Loucy (cell line): Measurements from ENCODE around the gene KANSL1.
"Not testable (repeated sequence)": the region's sequence is repeated elsewhere in the genome, so short reads cannot be mapped to it uniquely, and the experiment has no call there.

Source experiments
- CTCF ChIP-seq: fragments of 200-600 bp; sonication (generic); conservative IDR thresholded peaks from 2 replicates; pipeline ENCODE4 v1.5.1; 2014; ENCODE audit warnings: mild to moderate bottlenecking, antibody characterized with exemption, low read length
- EZH2phosphoT487 ChIP-seq: fragments of 200-600 bp; IDR thresholded peaks from 2 replicates; pipeline ENCODE4 v1.6.1; 2018; ENCODE audit warnings: antibody characterized with exemption, mild to moderate bottlenecking, moderate library complexity, borderline replicate concordance

GRCh38 chr17:46186827-46187235, 6.4 kb downstream of the KANSL1 start:
- TF ChIP-seq CTCF = peak; percentile 62
- TF ChIP-seq EZH2phosphoT487 = not testable (repeated sequence)
